GM12892 (cell line): ENCODE data around the gene FGF12.

Experiments used
- POLR2AphosphoS5 ChIP-seq: IDR thresholded peaks from 2 replicates; pipeline ENCODE4 v1.6.1; 2011; ENCODE audit warnings: low read depth, low read length, control low read depth
- TAF1 ChIP-seq: IDR thresholded peaks from 2 replicates; pipeline ENCODE4 v1.6.1; 2011; ENCODE audit warnings: low read depth, mild to moderate bottlenecking, control low read depth, low read length, borderline replicate concordance

GRCh38 chr3:192364316-192364715 lies 363.0 kb downstream of the FGF12 start:
- no peak for TF ChIP-seq POLR2AphosphoS5
- no peak for TF ChIP-seq TAF1
